Astrocyte (in vitro differentiated cells and primary cell): ENCODE data around the gene SENP3.

ENCODE experiments used
- EZH2 ChIP-seq: IDR thresholded peaks from 2 replicates; pipeline ENCODE4 v1.6.1; 2012; ENCODE audit warnings: mild to moderate bottlenecking, low read length, inconsistent platforms; ENCODE audit not compliant: insufficient read depth
- TF ChIP-seq, protein P1 (sequence below): IDR thresholded peaks from 2 replicates; pipeline ENCODE4 v1.5.1; 2011; ENCODE audit warnings: low read depth, mild to moderate bottlenecking, inconsistent platforms, low read length, moderate library complexity; ENCODE audit not compliant: insufficient read depth

DNA sequence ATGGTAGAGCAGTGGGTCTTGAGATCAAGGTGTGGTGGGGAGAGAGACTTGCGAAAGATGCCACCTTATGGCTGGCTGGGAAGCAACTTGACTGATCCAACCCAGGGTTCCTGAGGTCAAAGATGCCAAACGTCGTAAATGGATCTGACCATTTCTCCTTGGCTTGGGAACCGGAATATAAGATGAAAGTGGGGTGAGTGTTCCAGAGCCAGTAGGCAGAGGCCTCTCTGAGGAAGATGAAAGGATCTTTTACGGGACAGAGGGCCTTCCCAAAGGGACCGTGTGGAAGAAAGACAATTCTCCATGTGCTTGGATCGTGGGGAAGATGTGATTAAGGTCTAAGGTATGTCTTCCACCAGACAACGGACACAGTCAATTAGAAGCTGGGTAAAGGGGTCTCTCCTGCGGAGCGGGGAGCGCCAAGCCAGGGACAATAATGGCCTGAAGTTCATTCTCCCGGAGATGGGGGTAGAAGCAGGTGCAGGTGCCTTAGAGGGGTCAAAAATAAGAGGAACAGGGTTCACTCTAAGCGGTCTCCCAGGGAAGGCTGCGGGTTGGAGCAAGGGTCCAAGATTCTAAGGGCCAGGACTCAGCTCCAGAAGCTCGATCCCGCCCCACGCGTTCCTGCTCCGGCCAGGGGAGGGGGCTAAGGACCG is 52.2 kb downstream of the SENP3 start:
- TF ChIP-seq, protein P1, sequence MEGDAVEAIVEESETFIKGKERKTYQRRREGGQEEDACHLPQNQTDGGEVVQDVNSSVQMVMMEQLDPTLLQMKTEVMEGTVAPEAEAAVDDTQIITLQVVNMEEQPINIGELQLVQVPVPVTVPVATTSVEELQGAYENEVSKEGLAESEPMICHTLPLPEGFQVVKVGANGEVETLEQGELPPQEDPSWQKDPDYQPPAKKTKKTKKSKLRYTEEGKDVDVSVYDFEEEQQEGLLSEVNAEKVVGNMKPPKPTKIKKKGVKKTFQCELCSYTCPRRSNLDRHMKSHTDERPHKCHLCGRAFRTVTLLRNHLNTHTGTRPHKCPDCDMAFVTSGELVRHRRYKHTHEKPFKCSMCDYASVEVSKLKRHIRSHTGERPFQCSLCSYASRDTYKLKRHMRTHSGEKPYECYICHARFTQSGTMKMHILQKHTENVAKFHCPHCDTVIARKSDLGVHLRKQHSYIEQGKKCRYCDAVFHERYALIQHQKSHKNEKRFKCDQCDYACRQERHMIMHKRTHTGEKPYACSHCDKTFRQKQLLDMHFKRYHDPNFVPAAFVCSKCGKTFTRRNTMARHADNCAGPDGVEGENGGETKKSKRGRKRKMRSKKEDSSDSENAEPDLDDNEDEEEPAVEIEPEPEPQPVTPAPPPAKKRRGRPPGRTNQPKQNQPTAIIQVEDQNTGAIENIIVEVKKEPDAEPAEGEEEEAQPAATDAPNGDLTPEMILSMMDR = no peak
- TF ChIP-seq EZH2 = no peak
